Thoracic aorta (tissue), 2 donors: ENCODE data around the gene SEMA4C. TPM values are rescaled to one million over a fixed set of nuclear protein-coding genes. Genes with fewer than 3 reads are reported as not detected.

ENCODE experiments used
- ATAC-seq: fragments of 150-250 bp; one replicate; pipeline ENCODE4 v1.8.0; 2017; ENCODE audit warnings: low read depth; ENCODE audit not compliant: insufficient number of reproducible peaks, low FRiP score
- DNase-seq: peaks from one replicate; pipeline ENCODE4 v3.0.0-alpha.2; 2020; ENCODE audit warnings: low spot score
- H3K27ac ChIP-seq, 2 donors: fragments of 200-600 bp; sonication (generic); 1 replicate in 1 of 2; 2 replicates in 1 of 2; pipeline ENCODE4 v1.5.1; 2016; ENCODE audit warnings: mild to moderate bottlenecking in 2 of 2, moderate library complexity in 2 of 2
- H3K27me3 ChIP-seq: fragments of 200-600 bp; sonication (generic); replicated peaks from 2 replicates; pipeline ENCODE4 v1.6.0; 2016; ENCODE audit warnings: mild to moderate bottlenecking; ENCODE audit not compliant: insufficient read depth
- H3K36me3 ChIP-seq: fragments of 200-600 bp; sonication (generic); one replicate; pipeline ENCODE4 v1.5.1; 2016
- H3K4me1 ChIP-seq, 2 donors: fragments of 200-600 bp; sonication (generic); 1 replicate in 1 of 2; 2 replicates in 1 of 2; pipeline versions ENCODE4 v1.5.1 to v1.6.0; 2016; ENCODE audit warnings: low read depth in 2 of 2, mild to moderate bottlenecking in 1 of 2; ENCODE audit not compliant: control insufficient read depth in 1 of 2
- H3K4me3 ChIP-seq: fragments of 200-600 bp; sonication (generic); 2 replicates; pipeline ENCODE4 v1.5.1; 2016; ENCODE audit warnings: mild to moderate bottlenecking
- H3K9me3 ChIP-seq: fragments of 200-600 bp; sonication (generic); 2 replicates; pipeline ENCODE4 v1.5.1; 2016
- CTCF ChIP-seq: fragments of 200-600 bp; sonication (generic); IDR thresholded peaks from one replicate; pipeline ENCODE4 v1.5.1; 2019; ENCODE audit warnings: antibody characterized with exemption
- total RNA-seq, 2 donors: library from RNA; depleted of rRNA; stranded (reverse); fragments of >200 nt; gene quantifications; one replicate each; pipeline versions ENCODE4 v1.1.0 to v1.2.3, GENCODE V29; 2016

Gene SEMA4C
- total RNA-seq, 2 donors from 2014 or later: 44.1 to 66.3 TPM

- Histone ChIP-seq H3K36me3 (peaks cover 30% of the 10 kb centered on the region), H3K9me3 (no peaks in the 10 kb centered on the region), H3K27ac (peak overlapping the region; percentile 42 to 86), H3K4me1 (peaks cover 16 to 30% of the 10 kb centered on the region in 2 donors), H3K27me3 (no peaks in the 10 kb centered on the region), H3K4me3 (peak overlapping the region; percentile 93)
- DNase-seq (no peak), ATAC-seq (no peak)
- no peak for TF ChIP-seq CTCF
Observed at GRCh38 chr2:96856776-96857666, 12.9 kb downstream of the SEMA4C start.

GRCh38 chr2:96853321-96853720, 16.6 kb downstream of the SEMA4C start:
- Histone ChIP-seq H3K27ac (no peak overlapping the region), H3K4me3 (no peak overlapping the region), H3K36me3 (peaks cover 26% of the 10 kb centered on the region), H3K9me3 (no peaks in the 10 kb centered on the region), H3K4me1 (peaks cover 7 to 10% of the 10 kb centered on the region in 2 donors), H3K27me3 (no peaks in the 10 kb centered on the region)
- DNase-seq (no peak), ATAC-seq (no peak)
- no peak for TF ChIP-seq CTCF

- H3K27me3 ChIP-seq: no peaks in the 10 kb centered on the region
- no peak for DNase-seq
- peaks cover 29% of the 10 kb centered on the region for H3K36me3 ChIP-seq
- peaks cover 7 to 10% of the 10 kb centered on the region in 2 donors for H3K4me1 ChIP-seq
- ATAC-seq: no peak
- no peak for TF ChIP-seq CTCF
- no peak overlapping the region for H3K27ac ChIP-seq
- H3K9me3 ChIP-seq: no peaks in the 10 kb centered on the region
- H3K4me3 ChIP-seq: no peak overlapping the region
Observed at GRCh38 chr2:96852667-96853066, 17.2 kb downstream of the SEMA4C start.

GRCh38 chr2:96848264-96848663, 21.6 kb downstream of the SEMA4C start:
- Histone ChIP-seq H3K4me3 (no peak overlapping the region), H3K27ac (no peak overlapping the region), H3K4me1 (no peaks in the 10 kb centered on the region), H3K9me3 (no peaks in the 10 kb centered on the region), H3K27me3 (no peaks in the 10 kb centered on the region), H3K36me3 (peaks cover 22% of the 10 kb centered on the region)
- DNase-seq (no peak), ATAC-seq (no peak)
- TF ChIP-seq CTCF: no peak

GRCh38 chr2:96847586-96847985, 22.3 kb downstream of the SEMA4C start:
- no peak overlapping the region for H3K27ac ChIP-seq
- TF ChIP-seq CTCF: no peak
- no peaks in the 10 kb centered on the region for H3K27me3 ChIP-seq
- ATAC-seq: no peak
- H3K4me1 ChIP-seq: no peaks in the 10 kb centered on the region
- H3K36me3 ChIP-seq: peaks cover 21% of the 10 kb centered on the region
- H3K4me3 ChIP-seq: no peak overlapping the region
- no peak for DNase-seq
- no peaks in the 10 kb centered on the region for H3K9me3 ChIP-seq
